ENCODE results near the gene RMDN2. TPM values are rescaled to one million over a fixed set of nuclear protein-coding genes. Genes with fewer than 3 reads are reported as not detected.
A peak's percentile ranks its signal among the peaks of the same experiment; 100 is the strongest.

Gene RMDN2
- 3.0 to 4.3 TPM (median 3.5 TPM) in 3 replicates for total RNA-seq (2021)
- percentile 45 among the genes with signal in this experiment for Bru-seq, nascent RNA
- long read RNA-seq, experiment 1, transcript RMDN2-202 (11 exons, 1,381 nt), result major isoform, 6 of 11 reads
- long read RNA-seq, experiment 1, partial matches to known transcripts, result 1 of 11 reads
- long read RNA-seq, experiment 1, other reads (novel, unspliced or antisense), result 4 of 11 reads
- long read RNA-seq, experiment 2, partial matches to known transcripts, result 0 of 1 reads
- long read RNA-seq, experiment 2, other reads (novel, unspliced or antisense), result 1 of 1 reads
- long read RNA-seq, experiment 3, transcript RMDN2-202 (11 exons, 1,381 nt), result major isoform, 5 of 6 reads
- long read RNA-seq, experiment 3, partial matches to known transcripts, result 0 of 6 reads
- long read RNA-seq, experiment 3, other reads (novel, unspliced or antisense), result 1 of 6 reads

- Mint-ChIP-seq H3K27ac (peak within 1 kb of the TSS; percentile 95), H3K27me3 (ENCODE audit: low read depth) (peaks cover 9% of the 10 kb centered on the region), H3K9me3 (no peaks in the 10 kb centered on the region), H3K4me1 (peaks cover 8% of the 10 kb centered on the region), H3K36me3 (no peaks in the 10 kb centered on the region), H3K4me3 (peak within 1 kb of the TSS; percentile 84)
- peak; percentile 96 for ATAC-seq
- DNase-seq (ENCODE audit: low spot score), result peak; percentile 97
- POLR2A ChIA-PET, result interaction anchor here (0.8 kb wide), 1 partner anchor 107 kb away, joined by 3 read pairs; no protein-coding TSS in a partner anchor
- CTCF ChIA-PET, result interaction anchor here (0.7 to 1.5 kb wide), 5 partner anchors 48 to 349 kb away, joined by 3 to 9 read pairs (median 3); no protein-coding TSS in a partner anchor
- TF ChIP-seq RELA (CRISPR knock-in tag; IDR thresholded peaks at IDR 0.05; ENCODE audit: borderline replicate concordance) (0 out of 2 replicates have a peak, but pooled peaks have one; percentile 13), NFATC4 (CRISPR knock-in tag; IDR thresholded peaks at IDR 0.05) (no peak), JAZF1 (CRISPR knock-in tag; IDR thresholded peaks at IDR 0.05) (no peak), TEAD1 (CRISPR knock-in tag; IDR thresholded peaks at IDR 0.05) (peak; percentile 94), JUN (CRISPR knock-in tag; IDR thresholded peaks at IDR 0.05) (no peak; the same call in 1 of the 2 replicates), GRHL2 (CRISPR knock-in tag; IDR thresholded peaks at IDR 0.05; ENCODE audit: insufficient replicate concordance, severe bottlenecking) (no peak), ATF3 (CRISPR knock-in tag; conservative IDR thresholded peaks at IDR 0.05) (no peak), OVOL2 (CRISPR knock-in tag; IDR thresholded peaks at IDR 0.05; ENCODE audit: borderline replicate concordance) (no peak), CREM (CRISPR knock-in tag; IDR thresholded peaks at IDR 0.05) (peak; percentile 79), ZSCAN18 (CRISPR knock-in tag; IDR thresholded peaks at IDR 0.05) (no peak), RORB (CRISPR knock-in tag; IDR thresholded peaks at IDR 0.05) (no peak), ERG (CRISPR knock-in tag; IDR thresholded peaks at IDR 0.05) (no peak), IRF2 (CRISPR knock-in tag; IDR thresholded peaks at IDR 0.05; ENCODE audit: borderline replicate concordance, low read depth) (no peak), HMGXB4 (CRISPR knock-in tag; IDR thresholded peaks at IDR 0.05) (peak; percentile 87), E2F4 (CRISPR knock-in tag; IDR thresholded peaks at IDR 0.05; ENCODE audit: borderline replicate concordance, low read depth) (no peak), ZNF423 (CRISPR knock-in tag; IDR thresholded peaks at IDR 0.05) (no peak), ZNF281 (CRISPR knock-in tag; IDR thresholded peaks at IDR 0.05) (no peak), MXD4 (CRISPR knock-in tag; IDR thresholded peaks at IDR 0.05; ENCODE audit: borderline replicate concordance) (no peak), ZNF138 (CRISPR knock-in tag; conservative IDR thresholded peaks at IDR 0.05) (0 out of 2 replicates have a peak, but pooled peaks have one; percentile 29), TP53 (CRISPR knock-in tag; IDR thresholded peaks at IDR 0.05) (no peak), HMGA2 (CRISPR knock-in tag; IDR thresholded peaks at IDR 0.05) (no peak), ZNF263 (CRISPR knock-in tag; IDR thresholded peaks at IDR 0.05; ENCODE audit: low read depth) (0 out of 2 replicates have a peak, but pooled peaks have one; percentile 38), AR (CRISPR knock-in tag; IDR thresholded peaks at IDR 0.05) (no peak)
Observed at GRCh38 chr2:37925063-37925897, at the start of gene RMDN2. Gene RMDN2, plus strand, starts transcription at chr2:37925287. Its CDS starts 3,991 bp downstream, at chr2:37929278.
